Large intestine (tissue), 3 donors: ENCODE data around the gene SLC25A21. TPM values are rescaled to one million over a fixed set of nuclear protein-coding genes. Genes with fewer than 3 reads are reported as not detected.

ENCODE experiments used
- DNase-seq, 2 donors: peaks; one replicate each; pipeline versions ENCODE4 v3.0.0 to v3.0.0-alpha.2; 2013
- H3K27ac ChIP-seq: one replicate; pipeline ENCODE4 v1.5.1; 2013; ENCODE audit warnings: low read length
- H3K27me3 ChIP-seq: 2 replicates; pipeline ENCODE4 v1.6.1; 2013; ENCODE audit warnings: low read length; ENCODE audit not compliant: control insufficient read depth, insufficient read depth
- H3K36me3 ChIP-seq: 2 replicates; pipeline ENCODE4 v1.6.1; 2013; ENCODE audit warnings: low read length; ENCODE audit not compliant: control insufficient read depth, insufficient read depth
- H3K4me1 ChIP-seq: one replicate; pipeline ENCODE4 v1.6.1; 2013; ENCODE audit warnings: low read length; ENCODE audit not compliant: control insufficient read depth, insufficient read depth
- H3K4me3 ChIP-seq: one replicate; pipeline ENCODE4 v1.5.1; 2013; ENCODE audit warnings: low read length
- H3K9me3 ChIP-seq: one replicate; pipeline ENCODE4 v1.6.1; 2013; ENCODE audit warnings: mild to moderate bottlenecking, low read depth, low read length, moderate library complexity; ENCODE audit not compliant: control insufficient read depth
- WGBS: methylation state at CpG from one replicate; pipeline ENCODE4 v1.1.5; 2013; ENCODE audit warnings: low lambda C conversion rate; ENCODE audit not compliant: insufficient coverage; 5-methylcytosine and 5-hydroxymethylcytosine counted together
- polyA plus RNA-seq: library from polyadenylated mRNA; unstranded; fragments of 120-200 nt; gene quantifications from one replicate; pipeline ENCODE4 v1.2.1, GENCODE V29; 2013

The SLC25A21 gene
- polyA plus RNA-seq, 1 donor = 0.58 TPM

GRCh38 chr14:36971263-36971855 is 201.0 kb downstream of the SLC25A21 start:
- Histone ChIP-seq H3K9me3 (no peaks in the 10 kb centered on the region), H3K36me3 (no peaks in the 10 kb centered on the region), H3K4me3 (no peak overlapping the region), H3K27me3 (no peaks in the 10 kb centered on the region), H3K4me1 (no peaks in the 10 kb centered on the region), H3K27ac (no peak overlapping the region)
- DNase-seq = no peak
- 87% methylated on average over 3 of the region's 9 CpGs for WGBS

- Histone ChIP-seq H3K4me1 (no peaks in the 10 kb centered on the region), H3K4me3 (no peak overlapping the region), H3K9me3 (no peaks in the 10 kb centered on the region), H3K27ac (no peak overlapping the region), H3K36me3 (no peaks in the 10 kb centered on the region), H3K27me3 (no peaks in the 10 kb centered on the region)
- DNase-seq = no peak
- WGBS = 30% methylated on average over 2 of the region's 9 CpGs
These were observed 204.4 kb downstream of the SLC25A21 start for GRCh38 chr14:36967892-36968555.

DNA sequence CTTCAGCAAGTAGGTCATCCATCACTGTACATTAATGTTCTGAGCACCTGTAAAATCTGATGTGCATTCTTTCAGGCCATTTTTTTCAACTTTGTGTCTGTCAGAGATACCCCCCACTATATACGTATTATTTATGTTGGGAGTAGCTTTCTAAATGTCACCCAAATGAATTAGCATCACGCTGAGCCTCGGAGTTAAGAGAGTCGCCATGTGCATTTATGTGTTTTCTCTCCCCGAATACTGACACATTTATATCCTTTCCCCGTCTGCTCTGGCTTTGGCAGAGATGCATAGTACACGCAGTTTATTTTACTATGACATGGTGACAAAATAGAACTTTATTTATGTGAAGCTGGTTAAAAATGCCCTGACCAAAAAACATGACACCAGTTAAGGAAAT is 216.4 kb downstream of the SLC25A21 start:
- Histone ChIP-seq H3K27ac (no peak overlapping the region), H3K4me3 (no peak overlapping the region), H3K36me3 (no peaks in the 10 kb centered on the region), H3K4me1 (no peaks in the 10 kb centered on the region), H3K27me3 (no peaks in the 10 kb centered on the region), H3K9me3 (no peaks in the 10 kb centered on the region)
- no peak for DNase-seq
- WGBS = no CpG with 5 or more reads among the region's 7 CpGs

DNA sequence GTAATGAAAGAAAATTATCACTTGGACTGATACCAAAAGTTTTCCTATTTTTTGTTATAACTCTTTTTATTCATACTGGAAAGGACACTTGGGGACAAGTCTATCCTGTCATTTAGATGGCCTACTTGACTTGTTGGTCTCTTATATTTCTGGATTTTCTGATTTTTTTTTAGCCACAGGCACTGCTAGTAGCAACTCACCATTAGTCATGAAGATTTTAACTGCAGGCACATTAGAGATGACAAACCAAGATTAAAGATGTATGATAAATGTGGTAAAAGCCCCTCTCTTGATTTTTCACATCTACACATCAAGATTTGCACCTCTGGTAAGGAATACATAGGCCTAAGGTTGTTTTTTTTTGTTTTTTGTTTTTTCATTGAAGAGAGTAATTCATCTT is 217.0 kb downstream of the SLC25A21 start:
- H3K9me3 ChIP-seq = no peaks in the 10 kb centered on the region

DNA sequence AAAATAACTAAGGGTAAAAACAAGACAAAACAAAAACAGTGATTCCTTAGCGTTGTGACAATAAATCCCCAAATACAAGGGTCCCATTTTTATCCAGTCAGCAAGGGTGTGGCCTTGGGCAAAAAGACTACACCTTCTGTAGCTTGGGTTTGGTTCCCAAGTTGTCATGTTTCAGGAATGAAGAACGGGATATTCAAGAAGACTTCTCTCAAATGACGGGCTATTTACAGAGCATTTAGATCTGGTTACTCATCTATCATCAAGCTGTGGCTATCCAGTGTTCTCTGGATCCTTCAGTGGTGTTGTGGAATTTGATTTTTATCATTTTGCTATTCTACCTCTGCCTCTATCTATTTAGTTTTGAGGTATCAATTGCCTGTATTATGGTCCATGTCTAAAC is 219.7 kb downstream of the SLC25A21 start:
- Histone ChIP-seq H3K27me3 (no peaks in the 10 kb centered on the region), H3K27ac (no peak overlapping the region), H3K9me3 (no peaks in the 10 kb centered on the region), H3K36me3 (no peaks in the 10 kb centered on the region), H3K4me1 (no peaks in the 10 kb centered on the region), H3K4me3 (no peak overlapping the region)
- no CpG with 5 or more reads among the region's 3 CpGs for WGBS
- no peak for DNase-seq

More for the DNA sequence above, 217.0 kb downstream of the SLC25A21 start:
- Histone ChIP-seq H3K4me3 (no peak overlapping the region), H3K36me3 (no peaks in the 10 kb centered on the region), H3K27me3 (no peaks in the 10 kb centered on the region), H3K4me1 (no peaks in the 10 kb centered on the region), H3K27ac (no peak overlapping the region)
- no peak for DNase-seq

- H3K4me1 ChIP-seq = no peaks in the 10 kb centered on the region
- no peak for DNase-seq
- H3K4me3 ChIP-seq = no peak overlapping the region
- no peaks in the 10 kb centered on the region for H3K27me3 ChIP-seq
- H3K36me3 ChIP-seq = no peaks in the 10 kb centered on the region
- H3K9me3 ChIP-seq = no peaks in the 10 kb centered on the region
- WGBS = no CpG with 5 or more reads among the region's 2 CpGs
- H3K27ac ChIP-seq = no peak overlapping the region
These were observed 221.0 kb downstream of the SLC25A21 start for GRCh38 chr14:36951380-36951911.

GRCh38 chr14:36950812-36951211 is 221.6 kb downstream of the SLC25A21 start:
- Histone ChIP-seq H3K36me3 (no peaks in the 10 kb centered on the region), H3K27me3 (no peaks in the 10 kb centered on the region), H3K4me3 (no peak overlapping the region), H3K4me1 (no peaks in the 10 kb centered on the region), H3K9me3 (no peaks in the 10 kb centered on the region), H3K27ac (no peak overlapping the region)
- WGBS = no CpG with 5 or more reads among the region's 1 CpG
- DNase-seq = no peak

- Histone ChIP-seq H3K36me3 (no peaks in the 10 kb centered on the region), H3K27me3 (no peaks in the 10 kb centered on the region), H3K4me3 (no peak overlapping the region), H3K9me3 (no peaks in the 10 kb centered on the region), H3K4me1 (no peaks in the 10 kb centered on the region), H3K27ac (no peak overlapping the region)
- 85% methylated on average over 2 of the region's 2 CpGs for WGBS
- DNase-seq = no peak
These were observed 223.0 kb downstream of the SLC25A21 start for GRCh38 chr14:36949371-36949770.

GRCh38 chr14:36948157-36948859 is 224.1 kb downstream of the SLC25A21 start:
- 80% methylated on average over 3 of the region's 5 CpGs for WGBS
- H3K27ac ChIP-seq = no peak overlapping the region
- no peak overlapping the region for H3K4me3 ChIP-seq
- no peaks in the 10 kb centered on the region for H3K4me1 ChIP-seq
- no peaks in the 10 kb centered on the region for H3K9me3 ChIP-seq
- no peaks in the 10 kb centered on the region for H3K36me3 ChIP-seq
- DNase-seq = no peak
- H3K27me3 ChIP-seq = no peaks in the 10 kb centered on the region

- H3K27ac ChIP-seq = no peak overlapping the region
- WGBS = no CpG with 5 or more reads among the region's 1 CpG
- no peaks in the 10 kb centered on the region for H3K9me3 ChIP-seq
- DNase-seq = no peak
- no peak overlapping the region for H3K4me3 ChIP-seq
- no peaks in the 10 kb centered on the region for H3K36me3 ChIP-seq
- no peaks in the 10 kb centered on the region for H3K27me3 ChIP-seq
- no peaks in the 10 kb centered on the region for H3K4me1 ChIP-seq
These were observed 225.0 kb downstream of the SLC25A21 start for GRCh38 chr14:36947362-36947761.
